HG02870 (cell line): ENCODE results near the gene NCAPG.

Experiments used
- ATAC-seq: cut with Tn5 transposase; IDR thresholded peaks from one replicate; pipeline ENCODE4 v1.9.1; 2021; ENCODE audit warnings: mild to moderate bottlenecking, moderate library complexity; ENCODE audit not compliant: unreplicated experiment

Gene NCAPG

DNA sequence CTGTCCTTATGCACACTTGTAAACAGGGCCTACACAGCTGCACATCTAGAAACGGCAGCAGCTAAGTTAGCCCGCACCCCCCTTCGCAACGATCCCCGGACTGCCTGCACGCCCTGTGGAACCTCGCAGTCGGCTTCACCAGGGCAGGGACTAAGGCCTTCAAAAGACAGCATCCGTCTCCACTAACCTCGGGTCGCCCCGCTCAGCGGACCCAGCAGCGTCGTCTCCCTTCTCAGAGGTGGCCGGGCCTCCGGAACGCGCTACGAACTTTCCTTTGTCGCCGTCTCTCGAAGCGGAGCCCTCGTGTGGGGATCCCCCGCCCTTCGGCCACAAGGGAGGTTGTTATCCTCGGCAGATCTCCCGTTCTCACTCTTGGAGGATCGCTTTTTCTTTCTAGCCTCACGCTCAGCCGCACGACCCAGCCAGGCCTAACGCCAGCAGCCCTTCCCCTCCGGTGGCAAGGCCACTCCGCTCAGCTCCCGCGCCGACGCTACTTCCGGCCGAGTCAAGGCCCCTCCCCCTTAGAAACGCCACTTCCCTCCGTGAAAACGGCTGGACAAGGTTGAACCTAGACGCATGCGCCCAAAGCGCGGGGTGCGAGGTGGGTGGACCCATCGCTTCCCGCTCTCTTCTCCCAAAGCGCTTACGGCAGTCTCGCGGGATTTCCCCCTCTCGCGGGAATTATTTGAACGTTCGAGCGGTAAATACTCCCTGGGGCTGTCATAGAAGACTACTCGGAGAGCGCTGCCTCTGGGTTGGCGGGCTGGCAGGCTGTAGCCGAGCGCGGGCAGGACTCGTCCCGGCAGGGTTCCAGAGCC lies at the start of gene NCAPG, which contains the start of gene DCAF16:
NCAPG (plus strand) TSS at position 720 of the 818 bp plus-strand sequence. CDS start 99 bp downstream, outside the sequence.
DCAF16 (minus strand) TSS at position 498 of the 818 bp plus-strand sequence. CDS start 6,616 bp downstream, outside the sequence.
- ATAC-seq: peak; percentile 86

DNA sequence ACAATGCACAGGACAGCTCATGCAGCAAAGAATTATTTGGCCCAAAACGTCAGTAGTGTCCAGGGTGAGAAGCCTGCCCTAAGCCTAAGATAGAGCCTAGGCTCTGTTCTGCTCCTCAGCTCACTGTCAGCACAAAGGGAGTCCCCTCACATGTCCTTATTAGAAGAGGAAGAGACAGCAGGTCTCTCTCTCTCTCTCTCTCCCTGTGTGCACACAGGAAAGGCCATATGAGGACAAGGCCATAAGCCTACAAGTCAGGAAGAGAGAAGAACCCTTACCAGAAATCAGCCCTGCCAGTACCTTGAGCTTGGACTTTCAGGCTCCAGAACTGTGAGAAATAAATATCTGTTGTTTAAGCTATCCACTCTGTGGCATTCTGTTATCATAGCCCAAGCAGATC lies 49.7 kb upstream of the NCAPG start:
- ATAC-seq: no peak

GRCh38 chr4:17762726-17763125 lies 48.1 kb upstream of the NCAPG start:
- ATAC-seq: no peak

- ATAC-seq: no peak
These were observed 47.4 kb upstream of the NCAPG start for GRCh38 chr4:17763416-17763815.

DNA sequence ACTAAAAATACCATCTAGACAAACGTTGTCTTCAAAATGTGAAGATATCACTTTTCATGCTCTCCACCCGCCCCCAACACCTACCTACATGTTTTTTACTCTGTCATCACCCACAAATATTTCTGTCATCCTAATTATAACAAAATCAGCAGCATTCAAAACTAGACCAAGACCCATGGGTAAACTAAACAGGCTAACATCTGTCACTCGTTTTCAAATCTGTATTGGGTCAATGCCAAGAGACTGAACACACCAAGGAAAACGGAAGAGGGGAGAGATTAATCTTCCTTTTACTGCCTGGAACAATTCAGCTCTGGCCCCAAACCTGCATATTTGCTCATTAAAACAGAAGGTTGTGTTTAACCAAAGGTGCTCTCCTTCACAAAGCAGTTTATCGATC lies 46.8 kb upstream of the NCAPG start:
- no peak for ATAC-seq

DNA sequence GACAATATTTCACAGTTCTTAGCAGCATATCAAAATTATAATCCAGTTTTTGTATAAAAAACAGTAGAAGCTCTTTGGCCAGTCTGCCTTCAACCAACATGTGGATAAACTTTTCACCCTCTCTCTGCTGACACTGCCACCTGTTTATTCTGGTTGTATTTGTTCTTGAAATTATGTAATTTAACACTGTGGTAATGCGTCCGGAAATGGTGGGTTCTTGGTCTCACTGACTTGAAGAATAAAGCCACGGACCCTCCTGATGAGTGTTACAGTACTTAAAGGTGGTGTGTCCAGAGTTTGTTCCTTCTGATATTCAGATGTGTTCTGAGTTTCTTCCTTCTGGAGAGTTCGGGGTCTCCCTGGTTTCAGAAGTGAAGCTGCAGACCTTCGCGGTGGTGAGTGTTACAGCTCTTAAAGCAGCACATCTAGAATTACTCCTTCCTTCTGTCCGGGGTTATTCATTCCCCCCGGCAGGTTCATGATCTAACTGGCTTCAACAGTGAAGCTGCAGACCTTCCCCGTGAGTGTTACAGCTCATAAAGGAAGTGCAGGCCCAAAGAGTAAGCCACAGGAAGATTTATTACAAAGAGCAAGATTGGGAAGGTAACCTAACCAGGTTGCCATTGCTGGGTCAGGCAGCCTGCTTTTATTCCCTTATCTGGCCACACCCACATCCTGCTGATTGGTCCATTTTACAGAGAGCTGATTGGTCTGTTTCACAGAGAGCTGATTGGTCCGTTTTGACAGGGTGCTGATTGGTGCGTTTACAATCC lies 45.1 kb upstream of the NCAPG start:
- no peak for ATAC-seq

DNA sequence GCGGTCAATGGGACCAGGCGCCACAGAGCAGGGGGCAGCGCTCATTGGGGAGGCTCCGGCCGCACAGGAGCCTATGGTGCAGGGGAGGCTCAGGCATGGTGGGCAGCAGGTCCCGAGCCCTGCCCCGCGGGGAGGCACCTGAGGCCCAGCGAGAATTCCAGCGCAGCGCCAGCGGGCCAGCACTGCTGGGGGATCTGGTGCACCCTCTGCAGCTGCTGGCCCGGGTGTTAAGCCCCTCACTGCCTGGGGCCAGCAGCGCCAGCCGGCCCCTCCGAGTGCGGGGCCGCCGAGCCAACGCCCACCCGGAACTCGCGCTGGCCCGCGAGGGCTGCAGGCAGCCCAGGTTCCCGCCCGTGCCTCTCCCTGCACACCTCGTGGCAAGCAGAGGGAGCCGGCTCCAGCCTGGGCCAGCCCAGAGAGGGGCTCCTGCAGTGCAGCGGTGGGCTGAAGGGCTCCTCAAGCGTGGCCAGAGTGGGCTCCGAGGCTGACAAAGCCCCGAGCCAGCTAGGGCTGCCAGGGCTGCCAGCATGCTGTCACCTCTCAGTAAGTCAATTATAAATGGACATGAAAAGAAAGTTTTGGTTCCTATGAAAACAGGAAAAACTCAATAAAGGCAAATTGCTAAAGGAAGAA lies 43.8 kb upstream of the NCAPG start:
- no peak for ATAC-seq

DNA sequence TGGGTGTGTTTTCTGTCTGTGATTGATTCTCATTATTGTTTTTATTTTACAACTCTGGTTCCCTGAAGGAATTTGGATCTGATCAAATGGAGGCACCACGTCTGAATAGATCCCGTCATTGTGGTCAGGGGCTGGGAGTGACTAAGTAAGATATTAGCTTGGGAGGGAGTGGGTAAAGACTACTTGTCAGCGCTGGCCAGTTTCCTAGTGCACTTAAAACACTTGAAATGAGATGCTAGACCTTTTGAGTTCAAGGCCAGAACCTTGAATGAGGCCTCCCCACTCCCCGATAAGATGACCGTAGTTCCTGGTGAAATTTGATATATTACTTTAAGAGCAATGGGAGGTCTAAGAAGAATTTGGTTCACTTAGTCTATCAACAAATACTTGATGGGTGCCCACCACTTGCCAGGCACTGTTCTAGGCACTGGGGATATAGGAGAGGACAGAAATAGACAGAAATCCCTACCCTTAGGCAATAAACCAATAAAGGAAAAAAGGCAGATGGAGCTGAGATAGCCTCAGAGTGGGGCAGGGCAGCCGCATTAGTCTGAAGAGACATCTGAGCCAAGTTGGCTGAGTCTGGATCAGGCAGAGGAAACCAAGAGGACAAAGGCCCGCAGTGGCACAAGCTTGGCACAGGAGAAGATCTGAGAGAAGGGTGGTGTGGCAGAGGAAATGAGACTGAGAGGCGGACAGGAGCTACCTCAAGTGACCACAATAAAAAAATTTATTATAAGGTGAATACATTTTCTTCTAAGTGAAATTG lies 41.2 kb upstream of the NCAPG start:
- ATAC-seq: no peak

DNA sequence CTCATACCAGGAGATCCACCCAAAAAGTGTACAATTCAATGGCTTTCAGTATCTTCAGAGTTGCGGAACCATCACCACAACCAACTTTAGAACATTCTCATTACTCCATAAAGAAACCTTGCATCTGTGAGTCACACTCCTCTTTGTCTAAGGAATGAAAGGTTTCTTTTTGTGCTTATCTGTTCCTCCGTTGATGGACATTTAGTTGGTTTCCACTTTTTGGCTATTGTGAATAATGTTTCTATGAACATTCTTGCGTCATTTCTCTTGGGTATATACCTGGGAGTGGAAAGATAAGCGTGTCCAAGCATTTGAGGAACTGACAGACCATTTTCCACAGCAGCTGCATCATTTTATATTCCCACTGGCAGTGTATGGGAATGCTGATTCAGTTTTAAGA lies 39.9 kb upstream of the NCAPG start:
- no peak for ATAC-seq

DNA sequence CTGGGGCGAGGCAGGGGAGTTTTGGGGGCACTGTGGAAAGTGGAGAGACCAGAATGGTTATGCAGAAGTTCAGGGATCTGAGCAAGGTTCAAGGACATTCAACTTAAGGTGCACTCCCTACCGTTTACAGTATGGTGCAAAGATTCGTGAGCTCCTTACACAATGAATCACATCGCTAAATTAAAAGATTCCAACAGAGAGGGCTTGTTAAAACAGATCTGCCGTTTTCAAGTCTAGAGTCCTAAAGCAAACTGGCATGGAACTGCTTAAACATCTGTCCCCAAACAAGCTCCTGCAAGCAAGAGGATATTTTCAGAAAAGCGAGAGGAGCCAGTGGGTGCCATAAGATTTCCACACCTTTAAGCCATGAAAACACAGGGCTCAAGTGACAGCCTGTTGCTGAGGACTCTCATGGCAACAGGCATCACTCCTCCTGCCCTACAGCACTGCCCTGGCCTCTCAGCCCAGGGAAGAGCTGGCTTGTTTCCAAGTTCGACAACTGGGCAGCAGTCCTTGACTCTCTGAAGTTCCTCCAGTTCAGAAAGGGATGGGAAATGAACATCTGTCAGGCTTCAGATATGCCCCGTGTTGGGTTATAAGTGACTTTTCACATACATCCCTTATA lies 39.4 kb upstream of the NCAPG start:
- no peak for ATAC-seq

DNA sequence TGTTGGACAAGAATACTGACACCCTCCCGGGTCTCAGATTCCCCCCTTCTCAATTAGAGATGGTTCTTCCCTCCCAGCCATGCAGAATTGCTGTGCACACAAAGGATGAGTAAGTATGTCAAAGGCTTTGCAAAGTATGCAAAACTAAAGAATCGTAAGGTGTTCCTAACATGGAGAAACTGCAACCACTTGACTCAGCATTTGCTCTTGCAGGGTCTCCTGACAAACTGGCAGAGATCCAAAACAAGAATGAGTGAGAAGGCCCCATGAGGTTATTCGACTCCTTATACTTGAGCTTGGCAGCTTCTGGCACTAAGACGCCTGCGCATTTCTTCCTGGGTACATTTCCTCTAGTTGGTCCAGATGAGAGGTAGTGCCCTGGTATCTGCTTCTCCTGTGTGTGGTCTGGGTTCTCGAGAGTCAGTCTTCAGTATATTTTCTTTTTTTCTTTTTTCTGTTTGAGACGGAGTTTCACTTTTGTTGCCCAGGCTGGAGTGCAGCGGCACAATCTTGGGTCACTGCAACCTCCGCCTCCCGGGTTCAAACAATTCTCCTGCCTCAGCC lies 37.6 kb upstream of the NCAPG start:
- ATAC-seq: no peak

DNA sequence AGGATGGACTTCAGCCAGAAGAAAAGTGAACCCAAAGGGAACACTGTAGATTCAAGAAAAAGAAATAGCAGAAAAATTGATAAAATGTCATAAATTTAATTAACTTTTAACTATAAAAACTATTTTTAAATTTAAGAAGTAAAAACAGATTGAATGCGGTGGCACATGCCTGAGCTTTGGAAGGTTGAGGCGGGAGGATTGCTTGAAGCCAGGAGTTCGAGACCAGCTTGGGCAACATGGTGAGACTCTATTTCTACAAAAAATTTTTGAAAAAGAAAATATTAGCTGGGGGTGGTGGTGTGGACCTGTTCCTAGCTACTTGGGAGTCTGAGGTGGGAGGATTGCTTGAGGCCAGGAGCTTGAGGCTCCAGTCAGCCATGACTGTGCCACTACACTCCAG lies 32.3 kb upstream of the NCAPG start:
- ATAC-seq: no peak

GRCh38 chr4:17780501-17781299 lies 30.1 kb upstream of the NCAPG start:
- ATAC-seq: no peak

- ATAC-seq: no peak
These were observed 29.2 kb upstream of the NCAPG start, which contains the start of gene FAM184B for GRCh38 chr4:17781300-17782287. Gene FAM184B (minus strand): TSS chr4:17781621. CDS start chr4:17781299, 322 bp downstream.

DNA sequence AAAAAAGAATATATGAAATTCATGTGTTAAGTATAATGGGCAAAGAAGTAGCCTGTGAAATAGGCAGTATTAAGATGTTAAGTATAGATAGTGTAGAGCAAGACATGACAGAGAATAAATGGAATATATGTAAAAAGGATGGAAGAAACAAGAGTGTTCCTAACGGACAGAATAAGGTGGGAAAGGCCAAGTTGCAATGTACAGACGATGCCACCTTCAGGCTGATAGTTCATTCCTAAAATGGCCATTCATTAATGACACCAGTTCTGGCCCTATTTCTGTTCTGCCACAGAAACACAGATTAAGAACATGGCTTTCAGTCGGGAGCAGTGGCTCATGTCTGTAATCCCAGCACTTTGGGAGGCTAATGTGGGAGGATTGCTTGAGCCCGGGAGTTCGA lies 24.9 kb upstream of the NCAPG start:
- no peak for ATAC-seq

GRCh38 chr4:17786567-17786966 lies 24.2 kb upstream of the NCAPG start:
- no peak for ATAC-seq

GRCh38 chr4:17787315-17787714 lies 23.5 kb upstream of the NCAPG start:
- no peak for ATAC-seq

DNA sequence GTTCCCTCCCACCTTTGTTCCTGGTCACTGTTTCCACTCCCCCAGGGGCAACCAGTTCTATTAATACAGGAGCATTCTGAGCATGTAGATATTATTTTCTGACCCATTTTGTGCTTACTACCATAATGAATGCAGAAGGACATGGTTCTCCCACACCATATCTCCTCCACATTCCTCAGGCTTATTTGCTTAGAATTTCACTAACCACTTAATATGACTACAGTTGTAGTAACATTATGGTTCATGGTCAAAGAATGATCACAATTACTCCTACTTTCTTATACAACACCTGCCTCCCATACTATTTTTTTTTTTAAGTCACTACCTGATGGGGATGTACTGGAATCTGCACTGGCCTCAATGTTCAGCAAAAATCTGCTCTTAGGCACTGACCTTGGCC lies 21.8 kb upstream of the NCAPG start:
- no peak for ATAC-seq
